HG03457 (cell line): Measurements from ENCODE around the gene HIF3A.
"Not testable (repeated sequence)": the region's sequence is repeated elsewhere in the genome, so short reads cannot be mapped to it uniquely, and the experiment has no call there.

Source experiments
- ATAC-seq: cut with Tn5 transposase; IDR thresholded peaks from one replicate; pipeline ENCODE4 v1.9.1; 2021; ENCODE audit warnings: moderate number of reproducible peaks; ENCODE audit not compliant: unreplicated experiment

The HIF3A gene

DNA sequence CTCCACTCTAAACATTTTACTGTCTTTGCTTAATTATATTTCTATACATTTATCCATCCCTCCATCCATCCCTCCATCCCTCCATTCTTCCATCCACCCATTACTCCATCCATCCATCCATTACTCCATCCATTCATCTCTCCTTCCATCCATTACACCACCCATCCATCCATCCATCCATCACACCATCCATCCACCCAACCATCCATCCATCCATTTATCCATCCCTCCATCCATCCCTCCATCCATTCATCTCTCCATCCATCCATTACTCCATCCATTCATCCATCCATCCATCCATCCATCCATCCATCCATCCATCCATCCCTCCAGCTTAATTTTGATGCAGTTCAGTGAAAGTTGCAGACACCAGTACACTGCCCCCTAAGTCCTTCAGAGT is 5.0 kb upstream of the HIF3A start:
- ATAC-seq, result no peak

DNA sequence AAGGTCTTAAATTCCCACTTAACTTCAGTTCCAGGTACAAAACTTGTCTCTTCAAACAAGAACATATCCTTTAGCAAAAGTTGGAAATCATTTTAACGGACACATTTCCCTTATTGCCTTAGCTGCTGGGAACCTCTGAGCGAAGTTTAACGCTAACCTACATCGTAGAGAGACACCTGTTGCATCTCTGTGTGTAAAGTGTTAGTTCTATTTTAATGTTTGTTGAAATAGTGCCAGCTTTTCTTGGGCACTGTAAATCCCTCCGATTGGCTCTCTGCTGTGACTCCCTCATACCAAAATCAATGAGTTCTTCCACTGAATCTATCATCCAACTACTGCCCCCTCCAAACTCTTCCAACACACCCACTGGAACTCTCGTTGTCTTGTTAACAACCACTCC is 2.3 kb upstream of the HIF3A start:
- ATAC-seq, result no peak

- ATAC-seq, result no peak
Observed at GRCh38 chr19:46295401-46296201, 1.2 kb upstream of the HIF3A start.

DNA sequence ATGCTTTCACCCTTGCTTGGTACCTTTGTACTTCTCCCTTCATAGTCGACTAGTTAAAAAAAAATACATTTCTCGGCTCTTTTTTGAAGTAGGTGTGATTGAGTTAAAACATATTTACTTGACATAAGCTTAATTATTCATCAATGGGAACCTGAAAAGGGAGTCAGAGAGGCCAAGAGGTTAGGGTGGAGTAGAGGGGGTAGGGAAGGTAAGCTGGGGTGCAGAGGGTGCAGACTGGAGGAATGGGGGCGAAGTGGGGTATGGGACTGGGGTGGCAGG is 701 bp upstream of the HIF3A start:
- ATAC-seq, result no peak

GRCh38 chr19:46297700-46298478 is 1.0 kb downstream of the HIF3A start:
- no peak for ATAC-seq

- no peak for ATAC-seq
Observed at GRCh38 chr19:46298479-46299003, 1.7 kb downstream of the HIF3A start.

GRCh38 chr19:46299004-46299509 is 2.2 kb downstream of the HIF3A start:
- no peak for ATAC-seq

DNA sequence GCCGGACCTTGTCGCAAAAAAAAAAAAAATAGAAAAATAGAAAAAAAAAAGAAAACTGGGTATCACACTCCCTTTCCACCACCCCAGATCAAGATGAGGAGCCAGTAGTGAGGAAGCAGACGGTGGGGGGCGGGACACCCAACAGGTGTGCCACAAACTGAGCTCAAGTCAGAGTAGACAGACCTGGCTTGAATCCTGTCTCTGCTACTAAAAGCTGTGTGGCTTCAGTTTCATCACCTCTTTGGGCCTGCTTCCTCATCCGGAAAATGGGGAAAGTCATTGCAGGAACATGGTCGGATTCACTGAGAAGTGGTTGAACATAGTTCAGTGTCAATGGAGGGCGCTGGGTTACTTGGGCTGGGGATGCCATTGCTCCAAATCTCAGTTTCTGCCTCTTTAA is 2.9 kb downstream of the HIF3A start:
- no peak for ATAC-seq

- no peak for ATAC-seq
Observed at GRCh38 chr19:46303322-46303690, 6.5 kb downstream of the HIF3A start.

GRCh38 chr19:46303691-46304397 is 7.0 kb downstream of the HIF3A start:
- no peak for ATAC-seq

GRCh38 chr19:46306501-46306900 is 9.7 kb downstream of the HIF3A start:
- no peak for ATAC-seq

DNA sequence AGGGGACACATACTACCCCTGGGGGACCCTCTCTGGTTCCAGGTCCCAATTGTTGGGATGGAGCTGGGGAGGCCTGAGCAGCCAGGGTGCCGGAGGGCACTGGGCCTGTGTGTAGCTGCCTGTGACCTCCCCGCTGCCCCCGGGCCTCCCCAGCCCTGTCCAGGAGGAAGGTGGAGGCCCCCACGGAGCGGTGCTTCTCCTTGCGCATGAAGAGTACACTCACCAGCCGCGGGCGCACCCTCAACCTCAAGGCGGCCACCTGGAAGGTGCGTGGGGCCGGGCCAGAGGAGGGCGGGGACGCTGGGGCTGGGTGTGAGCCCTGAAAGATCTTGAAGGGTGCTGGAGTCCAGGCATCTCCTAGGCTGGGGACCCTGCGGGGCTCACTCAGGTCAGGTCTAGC is 11.7 kb downstream of the HIF3A start:
- ATAC-seq, result no peak

GRCh38 chr19:46309056-46309455 is 12.2 kb downstream of the HIF3A start:
- ATAC-seq, result no peak

- ATAC-seq, result no peak
Observed at GRCh38 chr19:46311444-46311843, 14.6 kb downstream of the HIF3A start.

GRCh38 chr19:46313540-46314469 is 17.0 kb downstream of the HIF3A start:
- not testable (repeated sequence) for ATAC-seq

DNA sequence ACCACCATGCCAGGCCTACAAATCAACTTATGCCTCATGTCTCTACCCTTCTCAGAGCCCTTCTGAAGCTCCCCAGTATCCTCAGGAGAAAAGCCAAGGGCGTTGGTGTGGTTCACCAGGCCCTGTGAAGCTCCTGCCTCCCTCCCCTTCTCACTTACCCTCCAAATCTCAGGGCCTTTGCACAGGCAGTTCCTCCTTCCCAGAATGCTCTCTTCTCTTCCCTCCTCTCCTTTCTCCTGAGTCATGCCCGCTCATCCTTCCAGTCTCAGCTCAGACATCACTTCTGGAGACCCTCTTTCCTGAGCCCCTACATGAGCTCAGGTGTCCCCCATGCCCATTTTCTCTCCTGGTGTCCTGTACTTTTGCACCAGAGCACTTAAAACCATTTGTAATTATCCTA is 20.5 kb downstream of the HIF3A start:
- ATAC-seq, result no peak

DNA sequence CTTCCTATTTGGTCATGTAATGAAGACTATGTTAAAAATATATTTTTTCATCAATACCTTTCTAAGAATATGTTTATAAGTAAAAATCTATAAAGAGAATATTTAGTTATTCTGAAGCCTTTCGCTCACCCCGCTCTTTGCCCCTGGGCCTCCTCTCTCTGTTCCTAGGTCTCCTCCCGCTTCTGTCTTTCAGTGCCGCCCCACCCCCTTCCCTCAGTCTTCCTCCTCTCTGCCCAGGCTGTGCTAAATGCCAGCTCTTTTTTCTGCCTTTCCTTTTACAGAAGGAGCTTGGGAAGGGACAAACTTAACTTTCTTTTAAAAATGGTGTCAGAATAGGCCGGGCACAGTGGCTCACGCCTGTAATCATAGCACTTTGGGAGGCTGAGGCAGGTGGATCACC is 22.8 kb downstream of the HIF3A start:
- no peak for ATAC-seq

- ATAC-seq, result no peak
Observed at GRCh38 chr19:46320559-46320958, 23.7 kb downstream of the HIF3A start.

DNA sequence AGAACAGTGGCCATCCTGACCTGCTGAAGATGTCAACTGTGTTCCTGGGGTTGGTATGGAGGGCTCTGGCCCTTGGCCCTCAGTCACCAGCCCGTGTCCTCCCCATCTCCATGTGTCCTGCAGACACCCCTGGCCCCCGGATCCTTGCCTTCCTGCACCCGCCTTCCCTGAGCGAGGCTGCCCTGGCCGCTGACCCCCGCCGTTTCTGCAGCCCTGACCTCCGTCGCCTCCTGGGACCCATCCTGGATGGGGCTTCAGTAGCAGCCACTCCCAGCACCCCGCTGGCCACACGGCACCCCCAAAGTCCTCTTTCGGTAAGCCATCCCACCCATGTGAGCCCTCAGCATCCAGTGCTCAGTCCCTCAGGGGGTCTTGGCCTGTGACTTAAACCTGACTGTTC is 24.8 kb downstream of the HIF3A start:
- no peak for ATAC-seq

DNA sequence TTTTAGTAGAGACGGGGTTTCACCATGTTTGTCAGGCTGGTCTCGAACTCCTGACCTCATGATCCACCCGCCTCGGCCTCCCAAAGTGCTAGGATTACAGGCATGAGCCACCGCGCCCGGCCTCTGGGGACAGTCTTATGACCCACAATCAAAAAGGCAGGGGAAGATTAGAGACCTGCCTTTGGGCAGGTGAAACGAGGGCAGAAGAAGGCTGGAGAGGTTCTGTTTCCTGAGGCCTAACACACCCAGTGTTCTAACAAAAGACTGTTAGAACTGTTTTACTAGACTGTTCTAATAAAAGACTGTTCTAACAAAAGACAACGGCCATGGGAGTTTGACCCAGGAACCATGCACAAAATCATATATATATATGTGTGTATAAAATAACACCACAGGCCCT is 26.4 kb downstream of the HIF3A start:
- not testable (repeated sequence) for ATAC-seq
